K562 (cell line): Measurements from ENCODE around the gene SIMC1. TPM values are rescaled to one million over a fixed set of nuclear protein-coding genes. Genes with fewer than 3 reads are reported as not detected.

Experiments used
- CTBP1 ChIP-seq: fragments of 450-650 bp; IDR thresholded peaks from 2 replicates; pipeline ENCODE4 v1.6.1; 2016; ENCODE audit warnings: borderline replicate concordance
- HEY1 ChIP-seq: fragments of 250-450 bp; sonication (Bioruptor Pico); IDR thresholded peaks from 2 replicates; pipeline ENCODE4 v1.5.0; 2020; ENCODE audit warnings: mild to moderate bottlenecking, moderate library complexity, borderline replicate concordance
- KLF13 ChIP-seq: fragments of 450-650 bp; IDR thresholded peaks from 2 replicates; pipeline ENCODE4 v1.6.1; 2016; ENCODE audit warnings: missing genetic modification characterization, low read depth, mild to moderate bottlenecking, missing compliant biosample characterization, moderate library complexity, borderline replicate concordance
- KLF6 ChIP-seq: fragments of 250-450 bp; sonication (Bioruptor Pico); IDR thresholded peaks from 2 replicates; pipeline ENCODE4 v1.4.0; 2020; ENCODE audit warnings: mild to moderate bottlenecking, moderate library complexity, borderline replicate concordance
- NFE2 ChIP-seq: IDR thresholded peaks from 2 replicates; pipeline ENCODE4 v1.6.1; 2014; ENCODE audit warnings: antibody characterized with exemption, low read depth
- NFYB ChIP-seq: IDR thresholded peaks from 2 replicates; pipeline ENCODE4 v1.6.1; 2011; ENCODE audit warnings: mild to moderate bottlenecking, moderate library complexity; ENCODE audit not compliant: insufficient read length; ENCODE audit errors: extremely low read depth
- SREBF1 ChIP-seq: fragments of 150-350 bp; IDR thresholded peaks from 2 replicates; pipeline ENCODE4 v1.6.1; 2014; ENCODE audit warnings: antibody characterized with exemption, low read depth, low read length, borderline replicate concordance
- TGIF2 ChIP-seq: sonication (generic); formaldehyde crosslinking; IDR thresholded peaks from 2 replicates; pipeline ENCODE4 v1.8.1; 2022; ENCODE audit warnings: mild to moderate bottlenecking, missing genetic modification reagents, moderate library complexity
- VEZF1 ChIP-seq: fragments of 200-800 bp; sonication (Bioruptor generic); IDR thresholded peaks from 2 replicates; pipeline ENCODE4 v1.6.1; 2017; ENCODE audit warnings: missing genetic modification characterization, missing compliant biosample characterization
- ZBTB11 ChIP-seq, 3 experiments: fragments of 200-800 bp in 1 of 3; fragments of 250-450 bp in 1 of 3; fragments of 450-650 bp in 1 of 3; sonication (Bioruptor Pico) in 1 of 3; sonication (Bioruptor generic) in 1 of 3; formaldehyde crosslinking in 1 of 3; IDR thresholded peaks; 2 replicates each; pipeline versions ENCODE4 v1.6.1 to v1.8.0; 2016 to 2022; ENCODE audit warnings: mild to moderate bottlenecking in 2 of 3, missing genetic modification characterization in 2 of 3, missing compliant biosample characterization in 1 of 3, moderate library complexity in 1 of 3
- ZBTB33 ChIP-seq: sonication (generic); formaldehyde crosslinking; IDR thresholded peaks from 2 replicates; pipeline ENCODE4 v1.8.1; 2023; ENCODE audit warnings: mild to moderate bottlenecking, missing genetic modification reagents
- ZFP1 ChIP-seq: fragments of 450-650 bp; formaldehyde crosslinking; IDR thresholded peaks from 2 replicates; pipeline ENCODE4 v1.4.0; 2020; ENCODE audit warnings: mild to moderate bottlenecking, mixed read lengths
- ZNF253 ChIP-seq: fragments of 250-450 bp; sonication (Bioruptor Pico); conservative IDR thresholded peaks from 2 replicates; pipeline ENCODE4 v1.6.1; 2021; ENCODE audit warnings: mild to moderate bottlenecking
- ZNF583 ChIP-seq: fragments of 250-450 bp; sonication (Bioruptor Pico); IDR thresholded peaks from 2 replicates; pipeline ENCODE4 v1.4.0; 2020
- polyA plus RNA-seq, 8 experiments: library from polyadenylated mRNA; depleted of rRNA in 4 of 8; stranded (reverse) in 5 of 8; unstranded in 3 of 8; fragments of >200 nt; fragmentation: Nextera tagmentation in 2 of 8; fragmentation: Illumina TruSeq in 1 of 8; extraction: Ambion mirVana in 2 of 8; extraction: Trizol in 1 of 8; gene quantifications; 2 replicates each; pipeline versions ENCODE4 v1.2.1 to v1.2.3, GENCODE V29; 2011 to 2014; ENCODE audit warnings: inconsistent platforms in 1 of 8, missing spikeins in 1 of 8
- total RNA-seq, 7 experiments: library from RNA; depleted of rRNA in 6 of 7; stranded (reverse); fragments of >200 nt in 6 of 7; fragmentation: Illumina TruSeq in 2 of 7; extraction: Trizol in 2 of 7; gene quantifications; 2 replicates each; pipeline versions ENCODE4 v1.2.1 to v1.2.3, GENCODE V29; 2011 to 2021; ENCODE audit warnings: low replicate concordance in 1 of 7
- TF ChIP-seq, protein P1 (sequence below): sonication (generic); formaldehyde crosslinking; IDR thresholded peaks from 2 replicates; pipeline ENCODE4 v1.8.0; 2023; ENCODE audit warnings: mild to moderate bottlenecking, missing genetic modification reagents
- TF ChIP-seq, protein P2 (sequence below): fragments of 450-650 bp; IDR thresholded peaks from 2 replicates; pipeline ENCODE4 v1.6.1; 2016; ENCODE audit warnings: mild to moderate bottlenecking

The SIMC1 gene
- total and polyA plus RNA-seq, 9 of the 15 experiments (the other 6 are each of a cell fraction or from before 2014, with no cell fraction given), result 7.2 to 36.3 (median 14.7) TPM

DNA sequence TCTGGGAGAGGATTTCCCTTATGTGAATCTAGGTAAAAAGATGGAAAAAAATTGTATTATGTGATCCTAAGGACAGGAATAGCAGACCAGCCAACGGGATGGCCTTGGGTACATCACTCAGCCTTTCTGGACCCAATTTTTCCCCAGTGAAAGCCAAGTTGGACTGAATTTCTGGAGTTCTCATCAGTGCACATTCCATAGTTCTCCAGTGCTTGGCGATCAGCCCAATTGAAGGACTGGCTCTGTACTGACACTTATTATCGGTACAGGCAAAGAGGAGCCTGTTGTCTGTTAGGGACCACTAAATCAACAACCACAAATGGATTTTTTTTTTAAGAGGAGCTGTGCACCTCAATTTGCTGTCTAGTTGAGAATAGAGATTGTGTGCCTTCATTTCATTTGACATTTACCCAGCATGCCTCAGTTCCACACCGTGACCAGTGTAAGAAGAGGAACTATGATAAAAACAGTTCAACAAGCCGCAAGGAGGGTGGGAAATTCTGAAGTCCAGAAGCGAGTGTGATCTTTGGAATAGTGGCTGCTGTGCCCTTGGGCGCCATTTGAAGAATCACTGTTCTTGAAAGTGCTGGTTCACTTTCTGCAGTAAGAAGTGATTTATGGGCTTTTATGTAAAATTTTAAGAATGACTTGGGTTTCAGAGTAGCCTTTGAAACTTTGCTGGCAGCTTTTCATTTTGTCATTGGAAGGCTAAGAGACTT lies 135.0 kb downstream of the SIMC1 start (continued):
- no peak for TF ChIP-seq ZBTB33 (CRISPR knock-in tag)
- no peak for TF ChIP-seq TGIF2 (CRISPR knock-in tag)
- no peak for TF ChIP-seq ZNF253 (CRISPR knock-in tag)
- TF ChIP-seq NFE2, result no peak
- no peak for TF ChIP-seq HEY1 (CRISPR knock-in tag)
- TF ChIP-seq, protein P1, sequence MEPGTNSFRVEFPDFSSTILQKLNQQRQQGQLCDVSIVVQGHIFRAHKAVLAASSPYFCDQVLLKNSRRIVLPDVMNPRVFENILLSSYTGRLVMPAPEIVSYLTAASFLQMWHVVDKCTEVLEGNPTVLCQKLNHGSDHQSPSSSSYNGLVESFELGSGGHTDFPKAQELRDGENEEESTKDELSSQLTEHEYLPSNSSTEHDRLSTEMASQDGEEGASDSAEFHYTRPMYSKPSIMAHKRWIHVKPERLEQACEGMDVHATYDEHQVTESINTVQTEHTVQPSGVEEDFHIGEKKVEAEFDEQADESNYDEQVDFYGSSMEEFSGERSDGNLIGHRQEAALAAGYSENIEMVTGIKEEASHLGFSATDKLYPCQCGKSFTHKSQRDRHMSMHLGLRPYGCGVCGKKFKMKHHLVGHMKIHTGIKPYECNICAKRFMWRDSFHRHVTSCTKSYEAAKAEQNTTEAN, result no peak
- 0 out of 6 replicates have a peak, but pooled peaks of 1 of the 3 experiments have one; percentile 32 for TF ChIP-seq ZBTB11 (CRISPR knock-in tag; IDR thresholded peaks at IDR 0.05)
- no peak for TF ChIP-seq CTBP1
- TF ChIP-seq NFYB, result no peak
- TF ChIP-seq, protein P2, sequence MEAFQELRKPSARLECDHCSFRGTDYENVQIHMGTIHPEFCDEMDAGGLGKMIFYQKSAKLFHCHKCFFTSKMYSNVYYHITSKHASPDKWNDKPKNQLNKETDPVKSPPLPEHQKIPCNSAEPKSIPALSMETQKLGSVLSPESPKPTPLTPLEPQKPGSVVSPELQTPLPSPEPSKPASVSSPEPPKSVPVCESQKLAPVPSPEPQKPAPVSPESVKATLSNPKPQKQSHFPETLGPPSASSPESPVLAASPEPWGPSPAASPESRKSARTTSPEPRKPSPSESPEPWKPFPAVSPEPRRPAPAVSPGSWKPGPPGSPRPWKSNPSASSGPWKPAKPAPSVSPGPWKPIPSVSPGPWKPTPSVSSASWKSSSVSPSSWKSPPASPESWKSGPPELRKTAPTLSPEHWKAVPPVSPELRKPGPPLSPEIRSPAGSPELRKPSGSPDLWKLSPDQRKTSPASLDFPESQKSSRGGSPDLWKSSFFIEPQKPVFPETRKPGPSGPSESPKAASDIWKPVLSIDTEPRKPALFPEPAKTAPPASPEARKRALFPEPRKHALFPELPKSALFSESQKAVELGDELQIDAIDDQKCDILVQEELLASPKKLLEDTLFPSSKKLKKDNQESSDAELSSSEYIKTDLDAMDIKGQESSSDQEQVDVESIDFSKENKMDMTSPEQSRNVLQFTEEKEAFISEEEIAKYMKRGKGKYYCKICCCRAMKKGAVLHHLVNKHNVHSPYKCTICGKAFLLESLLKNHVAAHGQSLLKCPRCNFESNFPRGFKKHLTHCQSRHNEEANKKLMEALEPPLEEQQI, result no peak
- no peak for TF ChIP-seq ZNF583 (CRISPR knock-in tag)
- no peak for TF ChIP-seq VEZF1 (CRISPR knock-in tag)
- no peak for TF ChIP-seq ZFP1 (CRISPR knock-in tag)
- TF ChIP-seq KLF6, result no peak
- TF ChIP-seq SREBF1, result no peak
- TF ChIP-seq KLF13 (tag), result no peak
